ENCODE data around the gene IGFLR1. TPM values are rescaled to one million over a fixed set of nuclear protein-coding genes. Genes with fewer than 3 reads are reported as not detected.

The IGFLR1 gene
- polyA plus RNA-seq, 3 donors: 80.5 to 144 (median 119) TPM

GRCh38 chr19:35689836-35690235 is 52.4 kb downstream of the IGFLR1 start:
- Histone ChIP-seq H4K20me1 (ENCODE audit: insufficient read depth, low read length) (no peaks in the 10 kb centered on the region), H3K4me2 (replicated peaks; ENCODE audit: extremely low read depth, low read length, poor library complexity, severe bottlenecking) (no peak overlapping the region), H3K4me3 (replicated peaks in 1 of 3; ENCODE audit: low read depth in 2 of 3, low read length in 3 of 3) (no peak overlapping the region), H3K4me1 (ENCODE audit: control insufficient read depth in 1 of 2, insufficient read depth in 2 of 2, low read length in 2 of 2) (no peaks in the 10 kb centered on the region), H3K9ac (ENCODE audit: insufficient read depth, low read length, poor library complexity, severe bottlenecking) (no peak overlapping the region), H2AFZ (ENCODE audit: insufficient read depth, low read depth, low read length, poor library complexity, severe bottlenecking) (no peak overlapping the region), H3K79me2 (ENCODE audit: insufficient read depth, low read length) (no peaks in the 10 kb centered on the region), H3K27ac (ENCODE audit: low read depth in 1 of 2, low read length in 2 of 2) (no peak overlapping the region), H3K36me3 (replicated peaks in 1 of 2; ENCODE audit: control insufficient read depth in 1 of 2, insufficient read depth in 2 of 2, low read length in 2 of 2) (no peaks in the 10 kb centered on the region), H3K9me3 (replicated peaks in 1 of 2; ENCODE audit: control insufficient read depth in 1 of 2, insufficient read depth in 1 of 2, low read length in 2 of 2) (no peaks in the 10 kb centered on the region), H3K27me3 (ENCODE audit: control insufficient read depth in 2 of 2, insufficient read depth in 2 of 2, low read length in 2 of 2) (no peaks in the 10 kb centered on the region)
- no peaks in the 10 kb centered on the region for H3K4me1 Mint-ChIP-seq
- H3K27ac Mint-ChIP-seq: no peak overlapping the region
- H3K36me3 Mint-ChIP-seq: no peaks in the 10 kb centered on the region
- DNase-seq: no peak
- intact Hi-C loops (cut with micrococcal nuclease): loop anchor here in 1 of 2 donors (5.0 kb wide), 1 partner anchor 242 kb away; no protein-coding TSS in a partner anchor
- peaks cover 0 to 7% (median 3%) of the 10 kb centered on the region in 3 donors for H3K27me3 Mint-ChIP-seq (ENCODE audit: low read depth in 3 of 3)
- no peak for TF ChIP-seq CTCF (IDR thresholded peaks at IDR 0.05)
- no CpG with 5 or more reads among the region's 4 CpGs for WGBS (ENCODE audit: insufficient coverage)
- no peak overlapping the region for H3K4me3 Mint-ChIP-seq
- H3K9me3 Mint-ChIP-seq: peaks cover 0 to 5% (median 2%) of the 10 kb centered on the region in 7 donors

Other genes starting within 250 kb of the IGFLR1 start
- gene DMKN, start 228.8 kb downstream of the IGFLR1 start, polyA plus RNA-seq: not detected
- not detected for gene SBSN, start 214.1 kb downstream of the IGFLR1 start, polyA plus RNA-seq
- not detected for gene GAPDHS, start 209.0 kb downstream of the IGFLR1 start, polyA plus RNA-seq
- 100 to 1,000 TPM in 2 of 3 donors, 10 to 100 TPM in 1; 75.5 to 165 (median 165) TPM for gene TMEM147, start 196.8 kb downstream of the IGFLR1 start, polyA plus RNA-seq
- gene ATP4A, start 178.8 kb downstream of the IGFLR1 start, polyA plus RNA-seq: not detected
- gene PMIS2, start 156.3 kb downstream of the IGFLR1 start, polyA plus RNA-seq: not detected
- 1 to 10 TPM in 1 of 3 donors, under 1 TPM in 2; 0.94 to 6.3 (median 0.99) TPM for gene HAUS5, start 129.7 kb downstream of the IGFLR1 start, polyA plus RNA-seq
- gene RBM42, start 113.4 kb downstream of the IGFLR1 start, polyA plus RNA-seq: 10 to 100 TPM; 29.5 to 53.3 (median 50.3) TPM
- gene ETV2, start 100.7 kb downstream of the IGFLR1 start, polyA plus RNA-seq: under 1 TPM; 0.17 to 0.93 (median 0.82) TPM
- 100 to 1,000 TPM; 611 to 948 (median 825) TPM for gene COX6B1, start 94.1 kb downstream of the IGFLR1 start, polyA plus RNA-seq
- not detected for gene UPK1A, start 75.9 kb downstream of the IGFLR1 start, polyA plus RNA-seq
- gene ZBTB32, start 37.9 kb downstream of the IGFLR1 start, polyA plus RNA-seq: under 1 TPM in 1 of 3 donors, not detected in 2; 0.05 TPM
- 10 to 100 TPM in 1 of 3 donors, under 1 TPM in 2; 0.32 to 63.6 (median 0.65) TPM for gene KMT2B, start 24.4 kb downstream of the IGFLR1 start, polyA plus RNA-seq
- gene U2AF1L4, start 3.0 kb upstream of the IGFLR1 start, polyA plus RNA-seq: 100 to 1,000 TPM in 1 of 3 donors, 1 to 10 TPM in 2; 6.2 to 140 (median 8.7) TPM
- gene PSENEN, start 3.2 kb upstream of the IGFLR1 start, polyA plus RNA-seq: 100 to 1,000 TPM in 2 of 3 donors, 10 to 100 TPM in 1; 29.7 to 149 (median 129) TPM
- 10 to 100 TPM in 1 of 3 donors, 1 to 10 TPM in 2; 5.6 to 28.6 (median 7.2) TPM for gene LIN37, start 6.1 kb upstream of the IGFLR1 start, polyA plus RNA-seq
- not detected for gene HSPB6, start 14.6 kb upstream of the IGFLR1 start, polyA plus RNA-seq
- 10 to 100 TPM in 1 of 3 donors, 1 to 10 TPM in 2; 1.8 to 14.7 (median 2.9) TPM for gene PROSER3, start 15.7 kb upstream of the IGFLR1 start, polyA plus RNA-seq
- 1 to 10 TPM in 1 of 3 donors, not detected in 2; 8.6 TPM for gene ARHGAP33, start 33.1 kb upstream of the IGFLR1 start, polyA plus RNA-seq
- gene PRODH2, start 70.4 kb upstream of the IGFLR1 start, polyA plus RNA-seq: not detected
- gene NPHS1, start 110.1 kb upstream of the IGFLR1 start, polyA plus RNA-seq: not detected
- gene KIRREL2, start 114.5 kb upstream of the IGFLR1 start, polyA plus RNA-seq: not detected
- gene APLP1, start 126.1 kb upstream of the IGFLR1 start, polyA plus RNA-seq: not detected
- gene NFKBID, start 158.1 kb upstream of the IGFLR1 start, polyA plus RNA-seq: 100 to 1,000 TPM in 1 of 3 donors, 1 to 10 TPM in 2; 6.4 to 198 (median 9.3) TPM
- 100 to 1,000 TPM; 264 to 829 (median 594) TPM for gene HCST, start 160.1 kb upstream of the IGFLR1 start, polyA plus RNA-seq
- gene TYROBP, start 165.8 kb upstream of the IGFLR1 start, polyA plus RNA-seq: 1,000 to 10,000 TPM; 3,224 to 6,141 (median 5,182) TPM
- gene LRFN3, start 193.9 kb upstream of the IGFLR1 start, polyA plus RNA-seq: under 1 TPM in 1 of 3 donors, not detected in 2; 0.04 TPM